ENCODE data around the gene SURF6.

The SURF6 gene

DNA sequence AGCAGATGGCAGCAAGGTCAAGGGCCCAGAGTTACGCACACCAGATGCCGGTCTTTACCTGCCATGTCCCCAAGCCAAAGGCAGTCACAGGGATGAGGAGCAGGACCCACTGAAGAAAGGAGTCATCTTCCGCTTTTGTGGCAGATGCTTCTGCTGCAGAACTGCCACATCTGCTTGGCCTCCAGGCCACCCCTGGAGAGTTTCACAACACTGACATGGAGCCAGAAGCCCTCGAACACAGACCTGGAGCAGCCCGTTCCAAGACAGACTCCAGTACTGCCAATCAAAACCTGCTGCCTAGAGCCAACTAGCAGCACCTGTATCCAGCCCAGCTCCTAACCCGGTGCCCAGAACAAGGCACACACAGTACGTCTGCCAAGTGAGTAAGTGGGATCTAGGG, 18.8 kb upstream of the SURF6 start:
- Histone ChIP-seq H3K9ac (ENCODE audit: insufficient read length) (no peak overlapping the region), H3K4me3 (peak overlapping the region; percentile 92; the same call in 1 of the 2 replicates), H3K36me3 (ENCODE audit: insufficient read depth, low read length) (peaks cover 32% of the 10 kb centered on the region), H3K27ac (no peak overlapping the region), H3K9me3 (ENCODE audit: low read depth, low read length) (no peaks in the 10 kb centered on the region)
- no peak for DNase-seq (ENCODE audit: low read depth, low spot score)
- TF ChIP-seq EZH2 (IDR thresholded peaks at IDR 0.05) (no peak), FOXP2 (optimal IDR thresholded peaks at IDR 0.05; ENCODE audit: control extremely low read depth, extremely low read length, insufficient read depth) (no peak), POLR2AphosphoS5 (IDR thresholded peaks at IDR 0.05; ENCODE audit: borderline replicate concordance, low read depth, low read length) (no peak)

DNA sequence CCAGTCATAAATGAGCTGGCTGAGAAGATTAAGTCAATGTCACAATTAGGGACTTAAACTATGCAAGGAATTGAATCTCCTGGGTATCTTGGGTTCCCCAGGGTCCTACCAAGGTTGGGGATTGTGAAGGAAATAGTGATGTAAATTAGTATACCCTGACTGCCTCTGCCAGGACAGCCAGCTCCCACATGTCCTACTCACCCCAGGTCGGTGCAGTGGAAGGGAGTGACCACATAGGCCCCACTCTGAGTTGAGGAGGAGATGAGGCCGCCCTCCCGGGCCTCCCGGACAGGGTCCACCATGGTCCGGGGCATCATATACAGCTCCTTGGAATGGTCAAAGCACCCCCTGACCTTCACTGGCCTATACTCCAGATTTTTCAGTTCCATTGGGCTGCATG, 17.6 kb upstream of the SURF6 start:
- DNase-seq (ENCODE audit: low read depth, low spot score) = no peak
- TF ChIP-seq FOXP2 (optimal IDR thresholded peaks at IDR 0.05; ENCODE audit: control extremely low read depth, extremely low read length, insufficient read depth) = no peak
- TF ChIP-seq POLR2AphosphoS5 (IDR thresholded peaks at IDR 0.05; ENCODE audit: borderline replicate concordance, low read depth, low read length) = no peak; the same call in 1 of the 2 replicates
- no peak for TF ChIP-seq EZH2 (IDR thresholded peaks at IDR 0.05)
- peak overlapping the region; percentile 54 for H3K27ac ChIP-seq
- H3K9me3 ChIP-seq (ENCODE audit: low read depth, low read length) = no peaks in the 10 kb centered on the region
- peaks cover 44% of the 10 kb centered on the region for H3K36me3 ChIP-seq (ENCODE audit: insufficient read depth, low read length)
- no peak overlapping the region for H3K4me3 ChIP-seq
- H3K9ac ChIP-seq (ENCODE audit: insufficient read length) = no peak overlapping the region

DNA sequence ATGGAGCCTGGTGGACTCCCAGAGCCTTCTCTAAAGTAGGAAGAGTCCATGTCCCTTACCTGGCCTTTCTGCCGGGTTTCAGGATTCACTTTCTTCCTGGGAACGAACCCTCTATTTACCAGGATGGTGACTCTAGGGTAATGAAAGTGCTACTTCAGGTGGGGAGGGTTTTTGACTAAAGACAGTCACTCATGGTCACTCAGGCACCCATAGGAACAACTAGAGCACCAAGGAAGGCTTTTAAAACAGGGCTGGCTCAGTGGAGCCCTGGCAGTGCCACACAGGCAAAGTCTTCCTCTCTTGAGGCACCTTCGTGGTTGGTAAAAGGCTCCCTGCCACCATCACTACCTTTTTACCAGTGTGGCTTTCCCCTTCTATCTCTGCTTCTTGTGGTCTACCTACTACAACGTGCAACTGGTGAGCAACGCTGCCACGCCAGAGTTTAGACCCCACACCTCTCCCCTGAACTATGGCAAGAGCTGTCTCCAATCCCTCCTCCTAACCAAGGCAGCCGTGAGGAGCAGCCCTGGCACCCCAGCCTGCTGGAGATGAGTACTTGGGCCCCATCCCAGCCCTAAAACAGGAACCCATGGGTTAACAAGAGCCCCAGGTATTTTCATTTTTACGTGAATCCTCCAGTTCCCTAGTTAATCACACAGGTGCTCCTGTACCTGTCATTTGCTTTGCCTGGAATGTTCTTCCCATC, 16.8 kb upstream of the SURF6 start:
- TF ChIP-seq FOXP2 (optimal IDR thresholded peaks at IDR 0.05; ENCODE audit: control extremely low read depth, extremely low read length, insufficient read depth) (no peak), EZH2 (IDR thresholded peaks at IDR 0.05) (no peak), POLR2AphosphoS5 (IDR thresholded peaks at IDR 0.05; ENCODE audit: borderline replicate concordance, low read depth, low read length) (no peak; the same call in none of the 2 replicates)
- no peaks in the 10 kb centered on the region for H3K9me3 ChIP-seq (ENCODE audit: low read depth, low read length)
- peak overlapping the region; percentile 54 for H3K27ac ChIP-seq
- no peak overlapping the region for H3K9ac ChIP-seq (ENCODE audit: insufficient read length)
- DNase-seq (ENCODE audit: low read depth, low spot score) = no peak
- peaks cover 45% of the 10 kb centered on the region for H3K36me3 ChIP-seq (ENCODE audit: insufficient read depth, low read length)
- no peak overlapping the region for H3K4me3 ChIP-seq

DNA sequence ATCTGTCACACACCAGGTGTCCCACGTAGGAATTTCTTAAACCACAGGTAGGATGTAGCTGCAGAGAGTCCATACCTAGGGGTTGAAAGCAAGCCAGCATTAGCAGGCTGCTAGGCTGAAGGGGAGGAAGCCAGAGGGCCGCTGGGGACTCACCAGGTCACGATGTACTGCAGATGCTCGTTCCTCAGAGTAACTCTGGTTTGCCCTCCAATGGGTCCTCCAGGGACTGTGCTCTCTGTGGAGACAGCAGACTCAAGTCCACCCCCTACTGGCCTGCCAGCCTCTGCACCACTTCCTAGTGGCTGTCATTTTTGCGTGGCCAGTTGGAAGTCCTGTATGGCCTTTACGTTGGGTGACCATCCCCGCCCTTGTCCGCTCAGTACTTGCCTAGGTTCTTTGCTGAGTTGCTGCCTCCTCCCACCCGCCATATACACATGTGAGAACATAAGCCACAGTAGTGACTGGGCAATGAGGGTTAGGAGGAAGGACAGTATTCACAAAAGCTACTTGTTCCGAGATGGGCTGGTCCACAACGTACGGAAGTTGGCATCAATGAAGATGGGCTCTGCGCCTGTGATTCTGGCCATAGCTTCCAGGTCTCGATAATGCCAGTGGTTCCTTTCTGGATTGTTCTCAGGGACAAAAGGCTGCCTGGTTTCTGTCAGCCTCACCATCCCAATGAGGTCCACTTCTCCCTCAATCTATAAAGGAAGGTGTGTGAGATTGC, 16.1 kb upstream of the SURF6 start:
- no peak overlapping the region for H3K9ac ChIP-seq (ENCODE audit: insufficient read length)
- peaks cover 45% of the 10 kb centered on the region for H3K36me3 ChIP-seq (ENCODE audit: insufficient read depth, low read length)
- peak overlapping the region; percentile 53 for H3K27ac ChIP-seq
- TF ChIP-seq FOXP2 (optimal IDR thresholded peaks at IDR 0.05; ENCODE audit: control extremely low read depth, extremely low read length, insufficient read depth) (no peak), EZH2 (IDR thresholded peaks at IDR 0.05) (no peak), POLR2AphosphoS5 (IDR thresholded peaks at IDR 0.05; ENCODE audit: borderline replicate concordance, low read depth, low read length) (peak; percentile 39; the same call in 1 of the 2 replicates)
- no peak overlapping the region for H3K4me3 ChIP-seq
- DNase-seq (ENCODE audit: low read depth, low spot score) = no peak
- H3K9me3 ChIP-seq (ENCODE audit: low read depth, low read length) = no peaks in the 10 kb centered on the region

DNA sequence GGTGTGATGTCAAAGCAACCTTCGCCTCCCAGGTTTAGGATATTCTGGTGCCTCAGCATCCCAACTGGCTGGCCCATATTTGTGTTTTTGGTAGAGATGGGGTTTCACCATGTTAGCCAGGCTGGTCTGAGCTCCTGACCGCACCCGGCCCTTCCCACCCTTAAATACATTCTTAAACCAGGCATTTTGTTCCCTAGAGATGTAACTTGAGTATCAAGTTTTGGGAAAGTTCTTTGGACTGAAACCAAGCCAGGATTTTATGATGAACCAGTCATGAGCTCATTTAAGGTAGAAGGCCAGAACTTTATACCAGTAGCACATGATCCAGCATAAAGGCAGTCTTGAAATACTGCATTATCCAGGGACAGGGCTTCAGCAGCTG, 15.5 kb upstream of the SURF6 start:
- Histone ChIP-seq H3K9me3 (ENCODE audit: low read depth, low read length) (no peaks in the 10 kb centered on the region), H3K9ac (ENCODE audit: insufficient read length) (no peak overlapping the region), H3K4me3 (no peak overlapping the region), H3K36me3 (ENCODE audit: insufficient read depth, low read length) (peaks cover 45% of the 10 kb centered on the region), H3K27ac (peak overlapping the region; percentile 97; the same call in 1 of the 2 replicates)
- TF ChIP-seq FOXP2 (optimal IDR thresholded peaks at IDR 0.05; ENCODE audit: control extremely low read depth, extremely low read length, insufficient read depth) = no peak
- TF ChIP-seq POLR2AphosphoS5 (IDR thresholded peaks at IDR 0.05; ENCODE audit: borderline replicate concordance, low read depth, low read length) = no peak
- no peak for TF ChIP-seq EZH2 (IDR thresholded peaks at IDR 0.05)
- DNase-seq (ENCODE audit: low read depth, low spot score) = no peak

DNA sequence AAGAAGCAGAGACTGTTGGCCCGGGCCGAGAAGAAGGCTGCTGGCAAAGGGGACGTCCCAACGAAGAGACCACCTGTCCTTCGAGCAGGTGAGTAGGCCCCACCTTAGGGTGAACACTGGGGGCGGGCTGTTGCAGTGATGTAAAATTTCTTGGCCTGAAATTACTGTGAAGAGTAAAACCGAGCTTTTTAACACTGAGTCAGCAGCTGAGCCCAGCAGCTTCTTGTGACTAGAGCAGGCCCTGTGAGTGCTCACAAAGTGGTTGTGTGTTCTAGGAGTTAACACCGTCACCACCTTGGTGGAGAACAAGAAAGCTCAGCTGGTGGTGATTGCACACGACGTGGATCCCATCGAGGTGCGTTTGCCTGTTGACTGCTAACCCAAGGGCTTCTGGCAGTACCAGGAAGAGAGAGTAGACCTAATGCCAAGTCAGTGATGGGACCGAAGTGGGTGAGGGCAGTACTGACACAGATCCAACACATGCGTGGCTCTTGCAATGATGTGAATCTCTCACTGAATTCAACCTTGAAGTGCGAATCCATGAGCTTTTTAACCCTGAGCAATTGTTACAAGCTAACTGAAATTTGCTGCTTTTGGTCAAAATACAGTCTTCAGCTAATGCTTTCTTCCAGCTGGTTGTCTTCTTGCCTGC, 14.1 kb upstream of the SURF6 start:
- Histone ChIP-seq H3K27ac (peak overlapping the region; percentile 97), H3K9ac (ENCODE audit: insufficient read length) (peak overlapping the region; percentile 98), H3K36me3 (ENCODE audit: insufficient read depth, low read length) (peaks cover 59% of the 10 kb centered on the region), H3K9me3 (ENCODE audit: low read depth, low read length) (no peaks in the 10 kb centered on the region), H3K4me3 (peak overlapping the region; percentile 93)
- TF ChIP-seq EZH2 (IDR thresholded peaks at IDR 0.05) = no peak
- DNase-seq (ENCODE audit: low read depth, low spot score) = no peak

DNA sequence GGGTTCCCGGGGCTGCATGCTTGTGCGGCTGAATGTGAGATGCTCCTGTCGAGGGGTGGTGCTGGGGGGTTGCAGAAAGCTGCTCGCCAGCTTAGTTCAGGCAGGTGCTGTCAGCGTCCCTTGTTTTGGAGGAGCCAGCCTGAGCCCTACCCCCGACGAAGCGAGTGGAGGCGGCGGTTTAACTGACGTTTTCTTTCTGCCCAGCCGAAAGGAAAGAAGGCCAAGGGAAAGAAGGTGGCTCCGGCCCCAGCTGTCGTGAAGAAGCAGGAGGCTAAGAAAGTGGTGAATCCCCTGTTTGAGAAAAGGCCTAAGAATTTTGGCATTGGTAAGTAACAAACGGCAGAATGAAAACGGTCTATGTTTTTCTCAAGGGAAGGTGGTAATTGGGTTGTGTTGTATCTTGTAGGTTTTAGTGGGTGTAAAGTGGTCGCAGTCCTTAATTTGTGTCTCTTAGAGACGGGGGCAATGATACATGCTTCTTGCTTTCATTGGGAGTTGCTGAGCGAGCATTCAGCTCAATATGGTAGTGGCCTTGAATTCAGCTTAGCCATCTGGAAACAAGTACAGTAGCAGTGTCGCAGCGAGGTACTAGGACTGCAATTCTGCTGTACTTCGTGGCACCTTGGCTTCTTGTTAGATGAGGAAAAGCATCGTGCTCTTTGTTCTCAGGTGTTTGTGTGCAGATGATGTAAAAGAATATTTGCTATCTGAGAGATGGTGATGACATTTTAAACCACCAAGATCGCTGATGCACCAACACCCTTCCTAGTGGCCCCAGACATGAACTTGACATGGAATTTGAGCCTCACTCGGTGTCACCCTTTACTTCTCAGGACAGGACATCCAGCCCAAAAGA, 13.0 kb upstream of the SURF6 start:
- Histone ChIP-seq H3K4me3 (peak overlapping the region; percentile 93), H3K36me3 (ENCODE audit: insufficient read depth, low read length) (peaks cover 70% of the 10 kb centered on the region), H3K9ac (ENCODE audit: insufficient read length) (peak overlapping the region; percentile 98), H3K9me3 (ENCODE audit: low read depth, low read length) (no peaks in the 10 kb centered on the region), H3K27ac (peak overlapping the region; percentile 97)
- no peak for DNase-seq (ENCODE audit: low read depth, low spot score)
- no peak for TF ChIP-seq POLR2AphosphoS5 (IDR thresholded peaks at IDR 0.05; ENCODE audit: borderline replicate concordance, low read depth, low read length)
- TF ChIP-seq EZH2 (IDR thresholded peaks at IDR 0.05) = no peak
- no peak for TF ChIP-seq FOXP2 (optimal IDR thresholded peaks at IDR 0.05; ENCODE audit: control extremely low read depth, extremely low read length, insufficient read depth)
